Epidermal melanocyte (primary cell): ENCODE data around the gene GAS6.
"Not testable (repeated sequence)": the region's sequence is repeated elsewhere in the genome, so short reads cannot be mapped to it uniquely, and the experiment has no call there.

ENCODE experiments used
- DNase-seq: peaks from one replicate; pipeline ENCODE4 v3.0.0; 2011; ENCODE audit warnings: low spot score; ENCODE audit not compliant: insufficient read length

The GAS6 gene

GRCh38 chr13:113869263-113869662 is 5.4 kb upstream of the GAS6 start:
- DNase-seq = no peak

GRCh38 chr13:113867913-113868312 is 4.0 kb upstream of the GAS6 start:
- not testable (repeated sequence) for DNase-seq

- no peak for DNase-seq
Measured at GRCh38 chr13:113865427-113865826, 1.6 kb upstream of the GAS6 start.

- no peak for DNase-seq
Measured at GRCh38 chr13:113864273-113864890, 506 bp upstream of the GAS6 start.

GRCh38 chr13:113862931-113863523 is 849 bp downstream of the GAS6 start:
- no peak for DNase-seq

- DNase-seq = no peak
Measured at GRCh38 chr13:113862191-113862930, 1.5 kb downstream of the GAS6 start.

GRCh38 chr13:113861433-113862030 is 2.3 kb downstream of the GAS6 start:
- DNase-seq = peak; percentile 69

- no peak for DNase-seq
Measured at GRCh38 chr13:113860665-113861432, 3.0 kb downstream of the GAS6 start.

- DNase-seq = no peak
Measured at GRCh38 chr13:113860051-113860664, 3.7 kb downstream of the GAS6 start.

GRCh38 chr13:113859311-113860050 is 4.4 kb downstream of the GAS6 start:
- no peak for DNase-seq

- DNase-seq = no peak
Measured at GRCh38 chr13:113857531-113858195, 6.2 kb downstream of the GAS6 start.

GRCh38 chr13:113856716-113857065 is 7.2 kb downstream of the GAS6 start:
- no peak for DNase-seq

- no peak for DNase-seq
Measured at GRCh38 chr13:113855931-113856715, 7.8 kb downstream of the GAS6 start.

GRCh38 chr13:113855012-113855921 is 8.6 kb downstream of the GAS6 start:
- no peak for DNase-seq

- DNase-seq = no peak
Measured at GRCh38 chr13:113854238-113855011, 9.5 kb downstream of the GAS6 start.

GRCh38 chr13:113853518-113854237 is 10.2 kb downstream of the GAS6 start:
- no peak for DNase-seq
